Stimulated activated CD8-positive, alpha-beta memory T cell treated with anti-CD3 and anti-CD28 coated beads, Interleukin-2, amount 100 ng/mL, for 1 hour (primary cell): Measurements from ENCODE around the gene DAND5.

Experiments used
- DNase-seq, 2 donors: peaks; one replicate each; pipeline ENCODE4 v3.0.0-alpha.2; 2020; ENCODE audit warnings: low read depth in 2 of 2

Gene DAND5

GRCh38 chr19:12969292-12969988 is at the start of gene DAND5:
TSS of gene DAND5 (plus strand) at chr19:12969576. CDS start at chr19:12969661, 85 bp downstream.
- no peak for DNase-seq

GRCh38 chr19:12921047-12921446 is 48.3 kb upstream of the DAND5 start:
- no peak for DNase-seq

- DNase-seq: no peak
These were observed 46.4 kb upstream of the DAND5 start for GRCh38 chr19:12922959-12923358.

GRCh38 chr19:12924621-12925310 is 44.6 kb upstream of the DAND5 start:
- no peak for DNase-seq

- DNase-seq: no peak
These were observed 39.3 kb upstream of the DAND5 start for GRCh38 chr19:12930002-12930645.

GRCh38 chr19:12932392-12933286 is 36.7 kb upstream of the DAND5 start:
- DNase-seq: no peak

GRCh38 chr19:12933287-12934072 is 35.9 kb upstream of the DAND5 start, which contains the start of gene FARSA:
TSS of gene FARSA (minus strand) at chr19:12933711. CDS start at chr19:12933696, 15 bp downstream.
- DNase-seq: peak; percentile 68 to 81

GRCh38 chr19:12935071-12935470 is 34.3 kb upstream of the DAND5 start:
- DNase-seq: no peak

- no peak for DNase-seq
These were observed 32.8 kb upstream of the DAND5 start for GRCh38 chr19:12936582-12936981.

- no peak for DNase-seq
These were observed 32.1 kb upstream of the DAND5 start for GRCh38 chr19:12937093-12937926.

GRCh38 chr19:12937927-12938778 is 31.2 kb upstream of the DAND5 start, which contains the start of gene CALR:
TSS of gene CALR (plus strand) at chr19:12938609. CDS start at chr19:12938680, 71 bp downstream.
- peak; percentile 98 to 99 for DNase-seq

GRCh38 chr19:12938779-12939601 is 30.4 kb upstream of the DAND5 start:
- no peak for DNase-seq

GRCh38 chr19:12939975-12940423 is 29.4 kb upstream of the DAND5 start:
- DNase-seq: no peak

GRCh38 chr19:12940897-12941296 is 28.5 kb upstream of the DAND5 start:
- DNase-seq: no peak

- no peak for DNase-seq
These were observed 25.8 kb upstream of the DAND5 start for GRCh38 chr19:12943437-12944044.

GRCh38 chr19:12944104-12944674 is 25.2 kb upstream of the DAND5 start:
- DNase-seq: no peak

GRCh38 chr19:12945479-12946091 is 23.8 kb upstream of the DAND5 start, which contains the start of gene RAD23A:
TSS of gene RAD23A (plus strand) at chr19:12945862. CDS start at chr19:12945949, 87 bp downstream.
- peak; percentile 97 to 98 for DNase-seq
